C1 segment of cervical spinal cord (tissue), 14 donors: ENCODE results near the gene DBF4B.

Experiments used
- DNase-seq, 14 donors: peaks; one replicate each; lab custom pipeline; 2025; lab: John Stamatoyannopoulos, UW

The DBF4B gene

DNA sequence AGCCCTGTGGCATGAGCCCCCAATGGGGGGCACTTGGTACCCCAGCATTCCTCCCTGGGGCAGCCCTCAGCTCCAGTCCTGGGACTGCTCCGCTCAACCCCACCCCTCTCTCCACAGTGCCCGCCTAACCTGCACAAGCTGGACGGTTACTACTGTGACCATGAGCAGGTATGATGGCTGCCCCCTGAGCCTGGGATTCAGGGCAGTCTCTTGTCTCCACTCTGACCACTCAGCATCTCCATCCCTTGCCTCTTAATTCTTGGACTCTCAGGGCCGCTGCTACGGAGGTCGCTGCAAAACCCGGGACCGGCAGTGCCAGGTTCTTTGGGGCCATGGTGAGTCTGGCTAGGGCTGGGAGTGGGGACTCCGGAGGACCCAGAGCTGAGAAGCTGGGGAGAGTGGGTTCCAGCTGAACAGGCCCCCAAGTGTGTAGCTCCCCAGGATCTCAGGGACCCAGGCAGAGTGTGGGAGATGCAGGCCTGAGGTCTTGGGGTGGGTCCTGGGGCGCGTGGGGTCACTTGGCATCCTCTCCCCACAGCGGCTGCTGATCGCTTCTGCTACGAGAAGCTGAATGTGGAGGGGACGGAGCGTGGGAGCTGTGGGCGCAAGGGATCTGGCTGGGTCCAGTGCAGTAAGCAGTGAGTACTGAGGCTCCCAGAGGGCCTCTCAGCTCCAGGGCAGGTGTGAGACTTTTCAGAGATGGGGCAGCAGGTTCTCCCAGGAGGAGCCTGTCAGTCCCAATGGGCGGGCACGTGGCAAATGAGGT is 68.3 kb downstream of the DBF4B start:
- DNase-seq = no peak

DNA sequence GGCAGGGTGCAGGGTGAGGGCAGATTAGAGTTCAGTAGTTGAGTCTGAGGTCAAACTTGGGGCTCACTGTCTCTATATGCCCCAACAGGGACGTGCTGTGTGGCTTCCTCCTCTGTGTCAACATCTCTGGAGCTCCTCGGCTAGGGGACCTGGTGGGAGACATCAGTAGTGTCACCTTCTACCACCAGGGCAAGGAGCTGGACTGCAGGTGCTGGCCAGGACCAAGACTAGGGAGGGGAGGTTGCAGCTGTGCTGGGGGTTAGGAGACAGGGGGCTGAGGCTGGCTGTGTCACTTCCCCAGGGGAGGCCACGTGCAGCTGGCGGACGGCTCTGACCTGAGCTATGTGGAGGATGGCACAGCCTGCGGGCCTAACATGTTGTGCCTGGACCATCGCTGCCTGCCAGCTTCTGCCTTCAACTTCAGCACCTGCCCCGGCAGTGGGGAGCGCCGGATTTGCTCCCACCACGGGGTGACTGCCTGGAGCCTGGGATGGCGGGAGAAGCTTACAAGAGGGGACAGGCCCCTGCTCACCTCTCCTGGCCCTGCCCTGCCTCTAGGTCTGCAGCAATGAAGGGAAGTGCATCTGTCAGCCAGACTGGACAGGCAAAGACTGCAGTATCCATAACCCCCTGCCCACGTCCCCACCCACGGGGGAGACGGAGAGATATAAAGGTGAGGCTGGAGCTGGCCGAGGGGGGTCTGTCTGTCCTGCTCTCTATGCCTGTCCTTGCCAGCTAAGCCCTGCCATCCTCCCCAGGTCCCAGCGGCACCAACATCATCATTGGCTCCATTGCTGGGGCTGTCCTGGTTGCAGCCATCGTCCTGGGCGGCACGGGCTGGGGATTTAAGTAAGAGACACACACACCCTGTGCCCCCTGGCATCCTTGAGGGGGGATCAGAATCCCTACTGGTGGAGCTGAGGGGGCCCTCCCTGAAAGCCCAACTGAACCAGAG is 69.2 kb downstream of the DBF4B start:
- no peak for DNase-seq

DNA sequence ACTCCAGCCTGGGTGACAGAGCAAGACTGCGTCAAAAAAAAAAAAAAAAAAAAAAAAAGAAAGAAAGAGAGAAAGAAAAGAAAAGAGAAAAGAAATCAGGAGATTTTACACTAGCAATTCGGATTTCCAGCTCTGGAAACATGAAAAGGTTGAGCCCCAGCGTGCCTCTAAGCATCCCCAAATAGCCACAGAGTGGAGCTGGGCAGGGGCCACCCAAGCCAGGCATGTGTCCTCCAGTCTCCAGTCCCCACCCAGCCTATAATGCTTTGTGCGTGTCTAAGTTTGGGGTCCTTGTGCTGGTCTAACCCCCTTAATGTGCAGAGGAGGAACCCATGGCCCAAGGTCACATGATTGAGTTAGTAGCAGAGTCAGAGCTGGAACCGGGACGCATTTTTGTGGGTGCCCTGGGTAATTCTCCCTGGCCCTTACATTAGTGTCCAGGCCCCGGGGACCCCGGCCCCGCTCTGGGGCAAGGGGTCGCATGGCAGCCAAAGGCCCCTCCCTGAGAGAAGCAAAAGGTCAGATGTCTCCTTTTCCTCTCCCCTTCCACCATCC is 70.3 kb downstream of the DBF4B start:
- no peak for DNase-seq

DNA sequence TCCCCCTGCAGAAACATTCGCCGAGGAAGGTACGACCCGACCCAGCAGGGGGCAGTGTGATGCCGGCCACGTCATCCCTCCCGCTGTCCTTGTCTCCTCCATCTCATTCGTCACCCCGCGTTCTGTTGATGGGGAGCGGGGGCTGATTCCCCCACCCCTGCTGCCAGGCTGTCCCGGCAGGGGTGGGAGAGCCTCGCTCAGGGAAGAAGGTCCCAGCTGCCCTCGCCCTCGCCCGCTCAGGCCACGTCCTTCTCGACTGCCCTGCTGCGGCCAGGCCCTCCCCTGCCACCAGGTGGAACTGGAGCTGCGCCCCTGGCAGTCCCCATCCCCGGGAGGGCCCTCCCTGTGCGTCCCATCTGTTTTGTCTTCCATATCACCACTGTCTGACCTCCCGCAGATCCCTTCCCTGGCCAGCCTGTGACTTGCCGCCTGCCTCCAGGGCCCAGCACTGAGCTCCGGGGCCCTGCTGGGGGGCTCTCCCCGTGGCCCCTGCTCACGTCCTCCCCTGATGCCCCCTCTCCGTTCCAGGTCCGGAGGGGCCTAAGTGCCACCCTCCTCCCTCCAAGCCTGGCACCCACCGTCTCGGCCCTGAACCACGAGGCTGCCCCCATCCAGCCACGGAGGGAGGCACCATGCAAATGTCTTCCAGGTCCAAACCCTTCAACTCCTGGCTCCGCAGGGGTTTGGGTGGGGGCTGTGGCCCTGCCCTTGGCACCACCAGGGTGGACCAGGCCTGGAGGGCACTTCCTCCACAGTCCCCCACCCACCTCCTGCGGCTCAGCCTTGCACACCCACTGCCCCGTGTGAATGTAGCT is 71.0 kb downstream of the DBF4B start:
- DNase-seq = peak in 13 of 14 donors; percentile 21 to 76 (median 59)

DNA sequence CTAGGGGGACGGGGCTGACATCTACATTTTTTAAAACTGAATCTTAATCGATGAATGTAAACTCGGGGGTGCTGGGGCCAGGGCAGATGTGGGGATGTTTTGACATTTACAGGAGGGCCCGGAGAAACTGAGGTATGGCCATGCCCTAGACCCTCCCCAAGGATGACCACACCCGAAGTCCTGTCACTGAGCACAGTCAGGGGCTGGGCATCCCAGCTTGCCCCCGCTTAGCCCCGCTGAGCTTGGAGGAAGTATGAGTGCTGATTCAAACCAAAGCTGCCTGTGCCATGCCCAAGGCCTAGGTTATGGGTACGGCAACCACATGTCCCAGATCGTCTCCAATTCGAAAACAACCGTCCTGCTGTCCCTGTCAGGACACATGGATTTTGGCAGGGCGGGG is 71.7 kb downstream of the DBF4B start:
- no peak for DNase-seq

DNA sequence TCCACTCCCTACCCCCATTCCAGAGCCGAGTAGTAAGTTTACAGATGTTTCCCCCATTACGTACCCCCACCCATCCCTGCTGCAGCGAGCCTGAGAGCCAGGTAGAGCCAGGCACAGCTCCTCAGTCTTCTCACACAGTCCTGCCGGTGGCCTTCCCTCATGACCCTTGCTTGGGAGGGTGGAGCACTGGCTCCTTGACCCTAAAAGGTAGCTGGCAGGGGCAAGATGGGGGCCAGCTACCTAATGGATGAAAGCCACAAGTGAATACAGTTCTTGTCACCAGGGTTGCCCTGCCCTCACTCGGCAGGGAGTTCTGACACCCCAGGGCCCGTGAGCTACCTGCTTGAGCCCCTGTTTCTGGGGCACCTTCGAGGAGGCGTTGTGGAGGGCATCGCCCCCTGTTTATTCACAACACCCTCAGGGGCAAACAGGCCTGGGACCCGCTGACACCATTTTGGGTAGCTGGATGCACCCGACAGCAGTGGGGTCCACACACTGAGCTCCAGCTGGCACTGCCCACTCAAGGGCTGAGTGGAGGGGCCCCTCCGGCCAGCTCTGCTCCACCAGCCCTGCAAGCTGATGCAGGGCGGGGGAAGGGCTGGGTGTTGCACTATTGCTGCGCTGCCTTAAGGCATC is 72.5 kb downstream of the DBF4B start:
- no peak for DNase-seq

DNA sequence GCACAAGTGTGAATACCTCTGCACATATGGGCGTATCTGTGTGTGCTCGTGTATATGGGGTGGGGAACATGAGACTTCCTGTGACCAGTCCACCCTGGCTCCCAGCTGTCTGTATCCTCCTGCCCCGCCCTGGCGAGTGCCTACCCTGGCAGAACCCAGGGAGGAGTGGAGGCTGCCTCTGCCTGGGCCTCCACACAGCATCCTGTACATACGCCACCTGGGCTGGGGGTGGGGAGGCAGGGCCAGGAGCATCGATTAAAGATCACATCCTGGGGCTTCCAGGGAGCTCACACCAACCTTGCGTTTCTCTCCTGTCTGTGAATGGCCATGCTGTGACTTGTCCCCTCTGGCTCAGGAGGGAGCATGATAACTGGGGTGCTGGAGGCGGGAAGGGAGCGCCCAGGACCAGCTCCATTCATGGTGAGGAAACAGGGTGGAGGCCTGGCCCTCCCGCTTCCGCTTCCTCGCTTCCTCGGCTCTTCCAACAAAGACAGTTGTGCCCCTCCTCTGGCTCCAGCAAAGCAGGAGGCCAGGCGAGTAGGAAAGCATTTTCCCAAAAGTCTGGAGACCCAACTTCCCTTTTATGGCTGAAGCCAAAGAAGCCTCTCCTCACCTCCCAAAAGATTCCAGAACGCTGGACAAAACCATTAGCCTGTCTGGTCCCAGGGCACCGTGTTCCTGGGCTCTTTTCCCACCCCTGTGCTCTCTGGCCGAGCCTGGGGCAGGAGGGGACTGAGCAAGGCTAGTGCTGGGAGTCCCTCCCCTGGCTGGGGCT is 73.3 kb downstream of the DBF4B start:
- no peak for DNase-seq

DNA sequence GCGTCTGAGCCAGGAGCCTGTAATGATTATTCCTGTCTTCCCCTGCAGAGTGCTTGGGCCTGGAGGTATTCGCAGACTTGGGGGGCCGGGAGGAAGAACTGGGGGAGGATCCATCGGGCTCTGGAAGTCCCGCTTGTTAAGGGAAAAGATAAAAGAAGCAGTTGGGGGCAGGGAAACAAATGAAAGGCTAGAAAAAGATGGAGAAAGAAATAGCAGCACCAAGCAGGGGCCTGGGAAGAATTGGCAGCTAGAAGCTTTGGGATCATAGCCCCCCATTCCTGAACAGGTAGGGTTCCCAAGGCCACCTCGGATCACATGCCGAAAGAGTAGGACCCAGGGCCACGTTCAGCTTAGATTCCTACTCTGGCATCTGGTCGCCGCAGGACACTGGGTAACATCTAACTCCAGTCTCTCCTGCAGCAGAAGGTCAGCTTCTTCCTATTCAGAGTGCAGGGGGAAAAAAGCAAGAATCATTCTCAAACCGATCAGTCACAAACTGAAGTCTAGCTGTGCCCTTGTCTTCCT is 73.9 kb downstream of the DBF4B start:
- peak in 1 of 14 donors; percentile 48 for DNase-seq

DNA sequence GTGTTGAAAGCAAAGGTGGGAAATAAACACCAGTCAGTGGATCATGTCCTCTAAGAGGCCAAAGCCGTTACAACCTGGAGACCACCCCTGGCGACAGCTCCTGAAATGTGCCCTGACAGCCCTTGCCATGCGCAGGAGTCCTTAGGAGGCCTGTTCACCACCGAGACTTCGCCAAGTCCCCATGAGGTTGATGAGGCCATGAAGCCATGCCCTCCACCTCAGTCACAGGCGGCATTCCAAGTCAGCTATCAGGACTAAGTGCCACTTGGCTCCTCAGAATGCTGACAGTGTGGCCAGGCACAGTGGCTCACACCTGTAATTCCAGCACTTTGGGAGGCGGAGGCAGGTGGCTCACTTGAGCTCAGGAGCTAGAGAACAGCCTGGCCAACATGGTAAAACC is 77.5 kb downstream of the DBF4B start:
- DNase-seq = peak in 1 of 14 donors; percentile 75

DNA sequence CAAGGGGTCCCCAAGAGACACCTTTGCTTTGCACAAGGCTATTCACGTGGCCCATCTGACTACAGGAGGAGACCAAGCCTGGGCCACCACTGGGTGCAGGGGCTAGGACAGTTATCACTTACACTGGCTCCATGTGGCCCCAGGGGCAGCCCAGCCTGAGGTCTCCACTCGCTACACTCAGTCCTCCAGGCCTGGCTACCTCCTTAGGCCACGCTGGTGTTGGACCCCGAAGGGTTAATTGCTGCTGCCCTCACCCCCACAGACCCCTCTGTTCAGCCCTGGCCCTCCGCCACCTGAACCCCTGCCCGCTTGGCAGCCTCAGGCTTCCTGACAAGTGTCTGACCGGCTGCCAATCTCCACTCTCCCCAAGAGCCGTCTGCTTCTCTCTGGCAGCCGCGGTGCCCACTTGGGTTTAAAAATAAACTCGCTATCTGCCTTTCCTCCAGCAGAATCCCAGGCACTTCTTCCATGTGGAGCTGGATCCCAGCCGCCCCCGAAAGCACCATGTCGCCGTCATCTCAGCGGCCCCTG is 78.2 kb downstream of the DBF4B start:
- DNase-seq = peak in 3 of 14 donors; percentile 15 to 86 (median 23)

DNA sequence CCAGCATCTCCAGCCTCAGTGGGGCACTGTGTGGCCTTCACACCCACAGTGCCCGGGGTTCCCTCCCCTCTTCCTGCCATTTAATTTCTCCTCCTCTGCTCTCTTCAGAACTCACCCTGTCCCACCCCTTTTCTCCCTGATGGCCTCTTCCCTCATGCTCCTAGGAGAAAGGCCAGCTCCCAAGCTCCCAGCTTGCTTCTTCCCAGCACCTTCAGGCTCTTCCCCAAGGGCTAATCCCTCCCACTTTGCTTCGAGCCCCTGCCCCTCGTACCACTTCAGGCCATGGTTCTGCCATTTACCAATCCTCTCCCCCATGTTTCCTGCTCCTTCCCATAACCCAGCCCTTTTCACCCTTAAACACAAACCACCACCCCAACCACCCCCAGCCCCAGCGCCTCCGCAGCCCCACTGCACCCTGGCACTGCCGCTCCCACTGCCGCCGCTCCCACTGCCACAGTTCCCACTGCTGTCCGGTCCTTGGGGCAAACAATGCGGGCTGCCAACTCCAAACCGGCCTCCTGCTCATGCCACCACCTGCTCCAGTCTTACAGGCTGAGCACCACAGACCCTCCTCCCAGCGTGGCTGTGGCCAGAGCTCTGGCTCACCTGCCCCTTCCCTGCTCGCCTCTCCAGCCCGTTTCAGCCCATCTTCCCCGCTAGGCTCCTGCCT is 78.9 kb downstream of the DBF4B start:
- DNase-seq = peak in 1 of 14 donors; percentile 86

DNA sequence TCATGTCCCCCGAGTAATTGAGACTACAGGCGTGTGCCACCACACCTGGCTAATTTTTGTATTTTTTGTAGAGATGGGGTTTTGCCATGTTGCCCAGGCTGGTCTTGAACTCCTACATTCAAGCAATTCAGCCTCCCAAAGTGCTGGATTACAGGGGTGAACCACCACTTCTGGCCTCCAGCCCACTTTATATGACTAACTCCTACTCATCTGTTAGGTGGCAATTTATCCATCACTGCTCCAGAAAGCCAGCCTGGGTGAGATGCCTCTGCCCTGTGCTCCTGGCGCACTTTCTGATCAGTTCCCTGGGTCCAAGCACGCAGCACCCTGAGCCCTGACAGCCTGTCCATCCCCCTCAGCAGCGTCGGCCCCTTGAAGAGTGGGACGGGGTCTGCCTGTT is 79.7 kb downstream of the DBF4B start:
- DNase-seq = no peak

DNA sequence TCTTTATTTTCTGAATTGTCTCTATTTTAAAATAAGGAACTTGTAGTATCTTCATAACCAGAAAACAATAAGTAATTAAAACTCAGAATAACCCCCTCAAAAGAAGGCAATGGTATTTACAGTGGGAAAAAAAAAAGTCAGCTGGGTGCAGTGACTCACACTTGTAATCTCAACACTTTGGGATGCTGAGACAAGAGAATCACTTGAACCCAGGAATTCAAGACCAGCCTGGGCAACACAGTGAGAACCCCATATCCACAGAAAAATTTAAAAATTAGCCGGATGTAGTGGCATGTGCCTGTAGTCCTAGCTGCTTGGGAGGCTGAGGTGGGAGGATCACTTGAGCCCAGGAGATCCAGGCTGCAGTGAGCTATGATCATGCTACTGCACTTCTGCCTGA is 83.8 kb downstream of the DBF4B start:
- DNase-seq = no peak

DNA sequence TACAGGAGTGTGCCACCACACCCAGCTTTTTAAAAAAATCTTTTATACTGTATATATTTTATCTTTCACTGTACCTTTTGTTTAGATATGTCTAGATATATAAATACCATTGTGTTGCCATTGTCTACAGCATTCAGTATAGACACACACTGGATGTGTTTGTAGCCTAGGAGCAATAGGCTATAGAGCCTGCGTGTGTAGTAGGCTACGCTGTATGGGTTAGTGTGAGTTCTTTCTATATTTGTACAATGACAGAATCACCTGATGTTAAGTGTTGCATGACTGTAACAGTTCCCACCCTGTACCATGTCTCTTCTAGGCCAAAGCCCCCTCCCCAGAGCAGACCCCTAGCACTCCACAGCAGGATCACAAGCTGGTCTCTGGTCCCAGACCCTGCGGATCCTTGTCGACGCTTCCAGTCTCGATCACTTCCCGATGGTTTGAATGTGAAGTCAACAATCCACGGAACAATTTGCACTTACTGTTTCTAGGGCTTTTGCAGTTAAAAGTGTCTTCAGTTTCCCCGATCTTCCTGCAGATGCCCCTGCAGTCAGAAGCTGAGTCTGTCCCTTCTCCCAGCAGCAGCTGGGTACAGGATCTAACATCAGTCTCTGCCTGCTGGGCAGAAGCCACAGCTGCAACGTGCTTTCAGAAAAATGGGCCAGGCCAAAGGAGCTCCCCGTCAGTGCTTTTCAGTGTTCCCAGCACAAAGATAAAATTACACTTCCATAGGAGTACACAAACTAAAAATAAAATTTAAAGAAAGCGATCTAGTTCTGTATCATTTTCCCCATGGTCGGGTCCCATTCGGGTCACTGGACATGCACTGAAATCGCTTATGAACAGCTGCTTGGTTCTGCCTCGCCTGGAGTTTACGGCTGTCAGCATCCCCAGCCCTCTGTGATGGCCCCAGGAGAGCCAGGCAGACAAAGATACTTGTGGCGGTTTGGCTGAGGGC is 85.7 kb downstream of the DBF4B start:
- no peak for DNase-seq

DNA sequence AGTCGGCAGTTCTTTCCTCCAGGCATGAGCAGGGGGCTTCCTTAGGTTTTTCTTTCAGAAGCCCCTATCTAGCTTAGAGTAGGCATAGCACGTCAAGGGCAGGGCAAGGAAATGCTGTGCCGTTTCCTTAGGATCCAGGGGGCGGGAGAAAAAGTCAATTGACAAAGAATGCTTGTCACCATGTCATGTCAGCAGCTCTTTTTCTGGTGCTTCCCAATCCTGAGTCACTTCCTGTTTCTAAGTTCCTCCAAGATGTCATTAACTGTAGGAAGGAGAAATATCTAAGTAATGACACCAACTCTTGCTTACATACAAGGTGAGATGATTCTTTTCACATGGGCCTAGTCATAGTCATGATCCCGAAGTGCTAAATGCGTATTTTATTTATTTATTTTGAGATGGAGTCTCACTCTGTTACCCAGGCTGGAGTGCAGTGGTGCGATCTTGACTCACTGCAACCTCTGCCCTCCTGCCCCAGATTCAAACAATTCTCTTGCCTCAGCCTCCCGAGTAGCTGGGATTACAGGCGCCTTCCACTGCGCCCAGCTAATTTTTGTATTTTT is 86.5 kb downstream of the DBF4B start:
- no peak for DNase-seq

DNA sequence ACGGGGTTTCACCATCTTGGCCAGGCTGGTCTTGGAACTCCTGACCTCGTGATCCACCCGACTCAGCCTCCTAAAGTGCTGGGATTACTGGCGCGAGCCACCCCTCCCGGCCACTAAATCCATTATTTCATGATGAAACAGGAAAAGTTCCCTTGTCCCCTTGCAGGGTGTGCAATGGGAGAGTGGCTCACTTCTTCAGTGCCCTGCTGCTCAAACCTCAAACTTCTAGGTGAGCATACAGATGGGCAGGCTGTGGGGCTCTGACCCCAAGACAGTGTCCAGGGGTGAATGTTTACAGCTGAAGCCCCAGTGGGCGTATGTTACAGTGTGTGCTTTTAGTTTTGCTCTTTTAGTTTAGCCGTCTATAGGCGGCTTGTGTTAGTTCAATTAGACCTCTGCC is 87.0 kb downstream of the DBF4B start:
- no peak for DNase-seq

DNA sequence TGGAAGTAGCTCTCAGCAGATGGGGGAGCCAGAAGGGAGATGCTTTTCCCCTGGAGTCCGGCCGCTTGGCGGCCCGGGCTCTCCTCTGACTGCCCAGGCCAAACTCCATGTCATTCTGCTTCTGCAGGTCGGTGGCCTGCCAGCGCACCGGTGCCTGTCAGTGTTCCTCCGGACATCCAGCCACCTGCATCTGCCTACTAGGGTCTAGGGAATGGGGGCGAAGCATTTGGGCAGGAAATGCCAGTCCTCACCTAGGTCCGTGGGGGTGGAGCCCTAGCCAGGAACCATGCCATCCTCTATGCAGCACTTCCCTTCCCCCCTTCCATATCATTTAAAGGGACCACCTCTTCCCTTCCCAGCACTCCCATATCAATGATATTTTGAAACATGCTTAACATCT is 87.5 kb downstream of the DBF4B start:
- DNase-seq = peak in 1 of 14 donors; percentile 69

DNA sequence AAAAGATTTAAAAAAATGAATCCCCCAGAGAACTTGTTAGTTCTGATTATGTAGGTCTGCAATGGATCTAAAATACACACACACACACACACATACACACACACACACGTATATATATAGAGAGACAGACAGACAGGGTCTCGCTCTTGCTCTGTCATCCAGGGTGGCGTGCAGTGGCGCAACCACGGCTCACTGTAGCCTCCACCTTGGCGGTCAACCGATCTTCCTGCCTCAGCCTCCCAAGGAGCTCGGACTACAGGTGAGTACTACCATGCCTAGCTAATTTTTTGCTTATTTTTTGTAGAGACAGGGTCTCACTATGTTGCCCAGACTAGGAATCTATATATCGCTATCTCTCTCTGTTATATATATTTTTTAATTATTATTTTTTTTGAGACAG is 88.3 kb downstream of the DBF4B start:
- DNase-seq = no peak
